PC-3 (cell line): Measurements from ENCODE around the gene UGT1A4. TPM values are rescaled to one million over a fixed set of nuclear protein-coding genes. Genes with fewer than 3 reads are reported as not detected.

ENCODE experiments used
- ATAC-seq: fragments of 200-7000 bp; cut with Tn5 transposase; 2 replicates; pipeline ENCODE4 v1.9.1; 2020; ENCODE audit warnings: mild to moderate bottlenecking, moderate library complexity
- BruUV-seq: library from RNA; stranded (reverse); fragments of 400-500 nt; replicated peaks from 2 replicates; lab custom pipeline; 2021; lab: Mats Ljungman, UMichigan
- CTCF ChIA-PET: fragments of 300-600 bp; sonication (Branson Sonifier 250); formaldehyde crosslinking; loops from one replicate; lab custom pipeline; 2022; ENCODE audit warnings: antibody characterized with exemption; lab: Charles Lee
- POLR2A ChIA-PET: fragments of 300-600 bp; sonication (Branson Sonifier 250); formaldehyde crosslinking; loops from one replicate; lab custom pipeline; 2022; ENCODE audit warnings: antibody characterized with exemption; ENCODE audit not compliant: unreplicated experiment; lab: Charles Lee
- DNase-seq: peaks from one replicate; pipeline ENCODE4 v3.0.0-alpha.2; 2015
- H2AFZ ChIP-seq: fragments of 300-600 bp; sonication (generic); 2 replicates; pipeline ENCODE4 v1.6.0; 2016; ENCODE audit warnings: antibody characterized with exemption, low read length
- H3F3A ChIP-seq: fragments of 300-600 bp; sonication (generic); one replicate; pipeline ENCODE4 v1.6.0; 2017; ENCODE audit warnings: antibody characterized with exemption, low read length, control low read depth, mild to moderate bottlenecking; ENCODE audit not compliant: unreplicated experiment
- H3K27ac ChIP-seq: fragments of 300-600 bp; sonication (generic); 2 replicates; pipeline ENCODE4 v1.5.1; 2016; ENCODE audit warnings: mild to moderate bottlenecking, low read length
- H3K27me3 ChIP-seq: fragments of 300-600 bp; sonication (generic); 2 replicates; pipeline ENCODE4 v1.6.1; 2016; ENCODE audit warnings: low read length, mixed read lengths
- H3K36me3 ChIP-seq: fragments of 300-600 bp; sonication (generic); 2 replicates; pipeline ENCODE4 v1.6.1; 2016; ENCODE audit warnings: low read depth, mixed run types, low read length, mixed read lengths
- H3K4me1 ChIP-seq: fragments of 300-600 bp; sonication (generic); 2 replicates; pipeline ENCODE4 v1.5.1; 2016; ENCODE audit warnings: low read length; ENCODE audit not compliant: insufficient read depth
- H3K4me2 ChIP-seq: fragments of 300-600 bp; sonication (generic); 2 replicates; pipeline ENCODE4 v1.6.0; 2016; ENCODE audit warnings: low read length
- H3K4me3 ChIP-seq: fragments of 300-600 bp; sonication (generic); 2 replicates; pipeline ENCODE4 v1.5.1; 2016; ENCODE audit warnings: mild to moderate bottlenecking, low read length, mixed read lengths
- H3K79me2 ChIP-seq: fragments of 300-600 bp; sonication (generic); 2 replicates; pipeline ENCODE4 v1.6.1; 2017; ENCODE audit warnings: low read length, mixed read lengths
- H3K9ac ChIP-seq: fragments of 300-600 bp; sonication (generic); 2 replicates; pipeline ENCODE4 v1.6.0; 2016; ENCODE audit warnings: mild to moderate bottlenecking, low read length
- H3K9me2 ChIP-seq: fragments of 300-600 bp; sonication (generic); replicated peaks from 2 replicates; pipeline ENCODE4 v1.6.1; 2016; ENCODE audit warnings: mixed run types, low read length, mixed read lengths
- H3K9me3 ChIP-seq: fragments of 300-600 bp; sonication (generic); 2 replicates; pipeline ENCODE4 v1.6.1; 2016; ENCODE audit warnings: low read length, mixed read lengths
- H4K20me1 ChIP-seq: fragments of 300-600 bp; sonication (generic); 2 replicates; pipeline ENCODE4 v1.6.1; 2016; ENCODE audit warnings: low read length, mixed read lengths
- CTCF ChIP-seq: fragments of 300-600 bp; sonication (generic); conservative IDR thresholded peaks from 2 replicates; pipeline ENCODE4 v1.5.1; 2017; ENCODE audit warnings: antibody characterized with exemption, low read depth, mild to moderate bottlenecking, low read length
- EZH2 ChIP-seq: fragments of 300-600 bp; sonication (generic); IDR thresholded peaks from one replicate; pipeline ENCODE4 v1.6.1; 2017; ENCODE audit warnings: antibody characterized with exemption, mild to moderate bottlenecking, low read length; ENCODE audit not compliant: unreplicated experiment
- EZH2phosphoT487 ChIP-seq: fragments of 300-600 bp; sonication (generic); IDR thresholded peaks from 2 replicates; pipeline ENCODE4 v1.6.1; 2018; ENCODE audit warnings: mild to moderate bottlenecking, antibody characterized with exemption, low read length, borderline replicate concordance
- intact Hi-C: fragments of 100-400 bp; cut with micrococcal nuclease; formaldehyde crosslinking; loops from 2 replicates; pipeline ENCODE4 v1.9.0; 2023
- total RNA-seq: library from RNA; depleted of rRNA; stranded (reverse); fragments of >200 nt; gene quantifications from 2 replicates; pipeline ENCODE4 v1.2.3, GENCODE V29; 2014; rRNA removed

UGT1A4 gene
- total RNA-seq, 1 experiment from 2014 or later: not detected

GRCh38 chr2:233822101-233822771 lies 103.7 kb downstream of the UGT1A4 start:
- no peak overlapping the region for H3K4me2 ChIP-seq
- TF ChIP-seq EZH2 (no peak), CTCF (no peak), EZH2phosphoT487 (no peak)
- H3K9me3 ChIP-seq: no peaks in the 10 kb centered on the region
- POLR2A ChIA-PET: no interaction called here
- H3K4me1 ChIP-seq: no peaks in the 10 kb centered on the region
- no TSS peak for BruUV-seq
- H3K9ac ChIP-seq: no peak overlapping the region
- CTCF ChIA-PET: no interaction called here
- H3K4me3 ChIP-seq: no peak overlapping the region
- H2AFZ ChIP-seq: no peak overlapping the region
- no peaks in the 10 kb centered on the region for H3F3A ChIP-seq
- H3K9me2 ChIP-seq: no peaks in the 10 kb centered on the region
- H3K79me2 ChIP-seq: no peaks in the 10 kb centered on the region
- no peaks in the 10 kb centered on the region for H3K36me3 ChIP-seq
- no peak overlapping the region for H3K27ac ChIP-seq
- no peaks in the 10 kb centered on the region for H3K27me3 ChIP-seq
- ATAC-seq (no peak), DNase-seq (no peak)
- intact Hi-C loops: no loop called here
- no peaks in the 10 kb centered on the region for H4K20me1 ChIP-seq

Other genes starting within 250 kb of the UGT1A4 start
- 32.1 and 32.3 TPM in 2 replicates for gene USP40, start 152.0 kb upstream of the UGT1A4 start, total RNA-seq
- 0.46 TPM in 1 of 2 replicates, not detected in the other for gene UGT1A8, start 101.1 kb upstream of the UGT1A4 start, total RNA-seq
- 0.46 TPM in 1 of 2 replicates, not detected in the other for gene UGT1A10, start 82.3 kb upstream of the UGT1A4 start, total RNA-seq
- gene UGT1A9, start 46.8 kb upstream of the UGT1A4 start, total RNA-seq: not detected in 2 replicates
- gene UGT1A7, start 36.8 kb upstream of the UGT1A4 start, total RNA-seq: not detected in 2 replicates
- gene UGT1A6, start 25.8 kb upstream of the UGT1A4 start, total RNA-seq: 2.0 and 2.2 TPM in 2 replicates
- gene UGT1A5, start 5.8 kb upstream of the UGT1A4 start, total RNA-seq: not detected in 2 replicates
- not detected in 2 replicates for gene UGT1A3, start 10.3 kb downstream of the UGT1A4 start, total RNA-seq
- gene UGT1A1, start 41.5 kb downstream of the UGT1A4 start, total RNA-seq: 0.33 TPM in 1 of 2 replicates, not detected in the other
- gene MROH2A, start 59.6 kb downstream of the UGT1A4 start, total RNA-seq: not detected in 2 replicates
- 31.7 and 37.0 TPM in 2 replicates for gene HJURP, start 135.8 kb downstream of the UGT1A4 start, total RNA-seq
- not detected in 2 replicates for gene TRPM8, start 198.6 kb downstream of the UGT1A4 start, total RNA-seq